ENCODE results near the gene CNST. TPM values are rescaled to one million over a fixed set of nuclear protein-coding genes. Genes with fewer than 3 reads are reported as not detected.
"Not testable (repeated sequence)": the region's sequence is repeated elsewhere in the genome, so short reads cannot be mapped to it uniquely, and the experiment has no call there.

Gene CNST
- total RNA-seq, 1 experiment from 2014 or later: 9.1 TPM

DNA sequence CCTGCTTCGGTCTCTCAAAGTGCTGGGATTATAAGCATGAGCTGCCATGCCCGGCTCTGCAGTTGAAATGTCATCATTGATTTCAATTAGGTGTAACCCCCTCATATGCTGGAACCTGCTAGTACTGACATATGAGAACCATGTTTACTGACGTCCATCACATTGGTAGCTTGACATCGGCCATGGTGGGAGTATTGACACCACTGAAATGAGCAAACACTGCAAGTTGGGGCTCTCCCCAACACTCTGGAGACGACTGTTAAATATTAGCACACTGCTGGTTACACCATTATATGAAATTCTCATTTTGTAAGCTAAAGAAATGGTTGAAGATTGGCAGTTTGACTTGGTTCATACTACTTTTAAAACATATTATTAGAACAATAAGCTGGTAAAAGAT, 63.7 kb downstream of the CNST start:
- H4K20me1 ChIP-seq (ENCODE audit: insufficient read depth): no peaks in the 10 kb centered on the region
- CTCF ChIA-PET: no interaction called here
- no peaks in the 10 kb centered on the region for H3K79me2 ChIP-seq (ENCODE audit: low read depth)
- peaks cover 18% of the 10 kb centered on the region for H3K4me1 ChIP-seq (replicated peaks; ENCODE audit: insufficient read depth)
- H3F3A ChIP-seq (ENCODE audit: insufficient read depth, low read depth): peaks cover 26% of the 10 kb centered on the region
- BruUV-seq (replicated peaks): no TSS peak
- no peak for DNase-seq
- no peak overlapping the region for H2AFZ ChIP-seq
- no peak overlapping the region for H3K4me2 ChIP-seq
- TF ChIP-seq, protein P1, sequence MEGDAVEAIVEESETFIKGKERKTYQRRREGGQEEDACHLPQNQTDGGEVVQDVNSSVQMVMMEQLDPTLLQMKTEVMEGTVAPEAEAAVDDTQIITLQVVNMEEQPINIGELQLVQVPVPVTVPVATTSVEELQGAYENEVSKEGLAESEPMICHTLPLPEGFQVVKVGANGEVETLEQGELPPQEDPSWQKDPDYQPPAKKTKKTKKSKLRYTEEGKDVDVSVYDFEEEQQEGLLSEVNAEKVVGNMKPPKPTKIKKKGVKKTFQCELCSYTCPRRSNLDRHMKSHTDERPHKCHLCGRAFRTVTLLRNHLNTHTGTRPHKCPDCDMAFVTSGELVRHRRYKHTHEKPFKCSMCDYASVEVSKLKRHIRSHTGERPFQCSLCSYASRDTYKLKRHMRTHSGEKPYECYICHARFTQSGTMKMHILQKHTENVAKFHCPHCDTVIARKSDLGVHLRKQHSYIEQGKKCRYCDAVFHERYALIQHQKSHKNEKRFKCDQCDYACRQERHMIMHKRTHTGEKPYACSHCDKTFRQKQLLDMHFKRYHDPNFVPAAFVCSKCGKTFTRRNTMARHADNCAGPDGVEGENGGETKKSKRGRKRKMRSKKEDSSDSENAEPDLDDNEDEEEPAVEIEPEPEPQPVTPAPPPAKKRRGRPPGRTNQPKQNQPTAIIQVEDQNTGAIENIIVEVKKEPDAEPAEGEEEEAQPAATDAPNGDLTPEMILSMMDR (conservative IDR thresholded peaks at IDR 0.05): no peak
- TF ChIP-seq EZH2 (IDR thresholded peaks at IDR 0.05; ENCODE audit: low read depth): no peak
- POLR2A ChIA-PET (ENCODE audit: unreplicated experiment): no interaction called here
- intact Hi-C loops (cut with micrococcal nuclease; ENCODE audit: unreplicated experiment): no loop called here
- H3K9me2 ChIP-seq (ENCODE audit: insufficient read depth): no peaks in the 10 kb centered on the region
- no peak overlapping the region for H3K27ac ChIP-seq
- H3K4me3 ChIP-seq: no peak overlapping the region
- no peaks in the 10 kb centered on the region for H3K36me3 ChIP-seq (ENCODE audit: low read depth)
- no peaks in the 10 kb centered on the region for H3K9me3 ChIP-seq (ENCODE audit: insufficient read depth, low read depth)
- no peaks in the 10 kb centered on the region for H3K27me3 ChIP-seq (ENCODE audit: insufficient read depth, low read depth)

GRCh38 chr1:246631426-246631825, 65.2 kb downstream of the CNST start:
- peak overlapping the region; percentile 90 for H3K27ac ChIP-seq
- no peak overlapping the region for H3K4me3 ChIP-seq
- no peaks in the 10 kb centered on the region for H3K27me3 ChIP-seq (ENCODE audit: insufficient read depth, low read depth)
- no peaks in the 10 kb centered on the region for H3K9me3 ChIP-seq (ENCODE audit: insufficient read depth, low read depth)
- H3K4me2 ChIP-seq: no peak overlapping the region
- peaks cover 18% of the 10 kb centered on the region for H3K4me1 ChIP-seq (replicated peaks; ENCODE audit: insufficient read depth)
- peaks cover 26% of the 10 kb centered on the region for H3F3A ChIP-seq (ENCODE audit: insufficient read depth, low read depth)
- H3K9me2 ChIP-seq (ENCODE audit: insufficient read depth): no peaks in the 10 kb centered on the region
- no peaks in the 10 kb centered on the region for H4K20me1 ChIP-seq (ENCODE audit: insufficient read depth)
- no peaks in the 10 kb centered on the region for H3K36me3 ChIP-seq (ENCODE audit: low read depth)
- no peak for DNase-seq
- BruUV-seq (replicated peaks): no TSS peak
- intact Hi-C loops (cut with micrococcal nuclease; ENCODE audit: unreplicated experiment): no loop called here
- TF ChIP-seq, protein P1 (conservative IDR thresholded peaks at IDR 0.05): no peak
- no peak for TF ChIP-seq EZH2 (IDR thresholded peaks at IDR 0.05; ENCODE audit: low read depth)
- POLR2A ChIA-PET (ENCODE audit: unreplicated experiment): no interaction called here
- CTCF ChIA-PET: no interaction called here
- H2AFZ ChIP-seq: no peak overlapping the region
- no peaks in the 10 kb centered on the region for H3K79me2 ChIP-seq (ENCODE audit: low read depth)

DNA sequence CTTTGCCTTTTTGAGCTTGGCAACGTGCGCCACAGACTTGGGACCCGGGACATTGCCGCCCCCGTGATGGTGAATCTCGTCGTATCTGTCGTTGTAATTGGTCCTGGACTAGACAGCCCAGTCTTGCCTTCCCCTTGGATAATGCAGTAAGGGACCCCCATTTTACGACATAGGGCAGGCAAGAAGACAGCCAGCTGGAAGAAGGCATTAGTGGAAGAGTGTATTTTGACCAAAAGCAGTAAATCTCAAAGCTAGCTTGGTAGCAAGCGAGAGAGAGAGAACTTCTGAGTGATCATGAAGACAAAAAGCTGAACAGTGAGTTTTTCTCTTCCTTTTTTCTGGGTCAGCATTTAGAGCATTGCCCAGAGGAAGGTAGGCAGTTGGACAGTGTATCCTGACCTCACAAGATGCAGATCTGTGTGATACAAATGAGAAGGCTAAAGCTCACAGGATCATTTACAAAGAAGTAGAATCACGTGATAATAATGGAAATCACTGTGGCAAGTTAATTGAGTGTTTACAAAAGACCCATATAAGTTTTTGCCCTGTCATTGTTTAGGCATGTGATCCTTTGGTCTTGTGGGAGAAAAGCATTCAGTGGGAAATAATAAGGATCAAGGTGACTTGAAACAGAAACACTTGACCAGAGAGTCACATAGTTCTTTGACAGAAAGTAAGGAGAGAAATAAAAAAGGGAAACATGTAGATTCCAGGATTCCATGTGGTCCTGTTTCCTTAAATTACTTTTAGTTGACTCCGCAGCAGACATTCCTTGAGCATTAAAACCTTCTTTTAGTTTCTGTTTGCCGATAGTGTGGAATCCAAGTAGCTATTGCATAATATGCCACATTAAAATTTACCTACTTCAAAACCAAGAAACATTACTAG, 66.3 kb downstream of the CNST start:
- ChIA-PET POLR2A (ENCODE audit: unreplicated experiment) (interaction anchor here (0.6 to 0.7 kb wide), 2 partner anchors 15 to 1979 kb away, joined by 3 to 5 read pairs; no protein-coding TSS in a partner anchor), CTCF (no interaction called here)
- Histone ChIP-seq H3K9me3 (ENCODE audit: insufficient read depth, low read depth) (no peaks in the 10 kb centered on the region), H3K4me1 (replicated peaks; ENCODE audit: insufficient read depth) (peaks cover 18% of the 10 kb centered on the region), H3K36me3 (ENCODE audit: low read depth) (no peaks in the 10 kb centered on the region), H3K4me3 (peak overlapping the region; percentile 23; the same call in 1 of the 2 replicates), H3K27ac (peak overlapping the region; percentile 90), H3K4me2 (peak overlapping the region; percentile 62), H3F3A (ENCODE audit: insufficient read depth, low read depth) (peaks cover 26% of the 10 kb centered on the region), H3K9me2 (ENCODE audit: insufficient read depth) (no peaks in the 10 kb centered on the region), H2AFZ (peak overlapping the region; percentile 13; the same call in 1 of the 2 replicates), H3K27me3 (ENCODE audit: insufficient read depth, low read depth) (no peaks in the 10 kb centered on the region), H3K79me2 (ENCODE audit: low read depth) (no peaks in the 10 kb centered on the region), H4K20me1 (ENCODE audit: insufficient read depth) (no peaks in the 10 kb centered on the region)
- DNase-seq: peak; percentile 30 to 89
- BruUV-seq (replicated peaks): no TSS peak
- intact Hi-C loops (cut with micrococcal nuclease; ENCODE audit: unreplicated experiment): loop anchor here (1.0 kb wide), 2 partner anchors 24 to 66 kb away; partner anchors contain the start of genes CNST and TFB2M
- TF ChIP-seq EZH2 (IDR thresholded peaks at IDR 0.05; ENCODE audit: low read depth): no peak
- TF ChIP-seq, protein P1 (conservative IDR thresholded peaks at IDR 0.05): no peak

GRCh38 chr1:246634659-246635058, 68.4 kb downstream of the CNST start:
- CTCF ChIA-PET; H4K20me1 ChIP-seq (ENCODE audit: insufficient read depth); H2AFZ ChIP-seq; POLR2A ChIA-PET (ENCODE audit: unreplicated experiment); H3K36me3 ChIP-seq (ENCODE audit: low read depth); BruUV-seq (replicated peaks); intact Hi-C loops (cut with micrococcal nuclease; ENCODE audit: unreplicated experiment); H3K27ac ChIP-seq; H3K79me2 ChIP-seq (ENCODE audit: low read depth); DNase-seq; H3K9me3 ChIP-seq (ENCODE audit: insufficient read depth, low read depth); H3K4me3 ChIP-seq; H3K9me2 ChIP-seq (ENCODE audit: insufficient read depth); H3K4me2 ChIP-seq; H3K27me3 ChIP-seq (ENCODE audit: insufficient read depth, low read depth): not testable (repeated sequence)
- Histone ChIP-seq H3K4me1 (replicated peaks; ENCODE audit: insufficient read depth) (peaks cover 18% of the 10 kb centered on the region), H3F3A (ENCODE audit: insufficient read depth, low read depth) (peaks cover 26% of the 10 kb centered on the region)

Data from PC-9 (cell line).